HG03558 (cell line): ENCODE measurements around the gene SPATA19.

Source experiments
- ATAC-seq: cut with Tn5 transposase; IDR thresholded peaks from one replicate; pipeline ENCODE4 v1.9.1; 2021; ENCODE audit warnings: moderate number of reproducible peaks; ENCODE audit not compliant: unreplicated experiment; ENCODE audit errors: extremely low read depth

The SPATA19 gene

GRCh38 chr11:133793271-133794035 is 51.9 kb downstream of the SPATA19 start:
- no peak for ATAC-seq

GRCh38 chr11:133790995-133791394 is 54.3 kb downstream of the SPATA19 start:
- ATAC-seq = no peak
